Astrocyte (in vitro differentiated cells and primary cell): ENCODE results near the gene RPH3AL. TPM values are rescaled to one million over a fixed set of nuclear protein-coding genes. Genes with fewer than 3 reads are reported as not detected.

ENCODE experiments used
- DNase-seq: peaks from one replicate; pipeline ENCODE4 v3.0.0-alpha.2; 2010; ENCODE audit warnings: low read depth
- FAIRE-seq: peaks from 2 replicates; lab custom pipeline; 2011; peaks lifted over from hg19 to GRCh38; lab: Jason Lieb, UNC
- H2AFZ ChIP-seq: 2 replicates; pipeline ENCODE4 v1.6.0; 2012; ENCODE audit warnings: low read depth, low read length, inconsistent platforms
- H3K27ac ChIP-seq: 2 replicates; pipeline ENCODE4 v1.5.1; 2011; ENCODE audit warnings: low read depth, low read length, inconsistent platforms
- H3K27me3 ChIP-seq: 2 replicates; pipeline ENCODE4 v1.6.0; 2011; ENCODE audit warnings: low read length, inconsistent platforms; ENCODE audit not compliant: insufficient read depth
- H3K36me3 ChIP-seq: 2 replicates; pipeline ENCODE4 v1.5.1; 2011; ENCODE audit warnings: low read length, inconsistent platforms; ENCODE audit not compliant: insufficient read depth
- H3K4me1 ChIP-seq: 2 replicates; pipeline ENCODE4 v1.5.1; 2011; ENCODE audit warnings: low read length, inconsistent platforms; ENCODE audit not compliant: insufficient read depth
- H3K4me2 ChIP-seq: 2 replicates; pipeline ENCODE4 v1.6.0; 2012; ENCODE audit warnings: low read length, inconsistent platforms
- H3K4me3 ChIP-seq: 2 replicates; pipeline ENCODE4 v1.5.1; 2011; ENCODE audit warnings: low read depth, mild to moderate bottlenecking, low read length, inconsistent platforms; ENCODE audit not compliant: insufficient read depth
- H3K79me2 ChIP-seq: 2 replicates; pipeline ENCODE4 v1.6.0; 2012; ENCODE audit warnings: mild to moderate bottlenecking, low read length, inconsistent platforms; ENCODE audit not compliant: insufficient read depth
- H3K9ac ChIP-seq: 2 replicates; pipeline ENCODE4 v1.6.0; 2012; ENCODE audit warnings: mild to moderate bottlenecking, low read length, inconsistent platforms
- H3K9me3 ChIP-seq: 2 replicates; pipeline ENCODE4 v1.5.1; 2012; ENCODE audit warnings: low read depth, mild to moderate bottlenecking, low read length, inconsistent platforms; ENCODE audit not compliant: insufficient read depth
- H4K20me1 ChIP-seq: 2 replicates; pipeline ENCODE4 v1.6.0; 2012; ENCODE audit warnings: low read length, inconsistent platforms; ENCODE audit not compliant: insufficient read depth
- H3K27ac Mint-ChIP-seq: one replicate; pipeline ENCODE4 v1.8.0; 2021; ENCODE audit warnings: mild to moderate bottlenecking, mixed read lengths; ENCODE audit not compliant: unreplicated experiment
- H3K27me3 Mint-ChIP-seq: one replicate; pipeline ENCODE4 v1.8.0; 2021; ENCODE audit warnings: low read depth, mixed read lengths; ENCODE audit not compliant: unreplicated experiment
- H3K36me3 Mint-ChIP-seq: one replicate; pipeline ENCODE4 v1.8.0; 2021; ENCODE audit warnings: low read depth, mixed read lengths; ENCODE audit not compliant: unreplicated experiment
- H3K4me1 Mint-ChIP-seq: one replicate; pipeline ENCODE4 v1.8.0; 2021; ENCODE audit warnings: low read depth, mixed read lengths; ENCODE audit not compliant: unreplicated experiment
- H3K4me3 Mint-ChIP-seq: one replicate; pipeline ENCODE4 v1.8.0; 2021; ENCODE audit warnings: mild to moderate bottlenecking, moderate library complexity, mixed read lengths; ENCODE audit not compliant: unreplicated experiment
- H3K9me3 Mint-ChIP-seq: one replicate; pipeline ENCODE4 v1.8.0; 2021; ENCODE audit warnings: mild to moderate bottlenecking, mixed read lengths; ENCODE audit not compliant: unreplicated experiment
- CTCF ChIP-seq: IDR thresholded peaks from 2 replicates; pipeline ENCODE4 v1.5.1; 2011; ENCODE audit warnings: low read depth, mild to moderate bottlenecking, inconsistent platforms, low read length, moderate library complexity; ENCODE audit not compliant: insufficient read depth
- EZH2 ChIP-seq: IDR thresholded peaks from 2 replicates; pipeline ENCODE4 v1.6.1; 2012; ENCODE audit warnings: mild to moderate bottlenecking, low read length, inconsistent platforms; ENCODE audit not compliant: insufficient read depth
- total RNA-seq: library from RNA; stranded (reverse); gene quantifications from 2 replicates; pipeline ENCODE4 v1.2.1, GENCODE V29; 2021

Gene RPH3AL
- total RNA-seq, 1 donor from 2014 or later, result 3.7 TPM

DNA sequence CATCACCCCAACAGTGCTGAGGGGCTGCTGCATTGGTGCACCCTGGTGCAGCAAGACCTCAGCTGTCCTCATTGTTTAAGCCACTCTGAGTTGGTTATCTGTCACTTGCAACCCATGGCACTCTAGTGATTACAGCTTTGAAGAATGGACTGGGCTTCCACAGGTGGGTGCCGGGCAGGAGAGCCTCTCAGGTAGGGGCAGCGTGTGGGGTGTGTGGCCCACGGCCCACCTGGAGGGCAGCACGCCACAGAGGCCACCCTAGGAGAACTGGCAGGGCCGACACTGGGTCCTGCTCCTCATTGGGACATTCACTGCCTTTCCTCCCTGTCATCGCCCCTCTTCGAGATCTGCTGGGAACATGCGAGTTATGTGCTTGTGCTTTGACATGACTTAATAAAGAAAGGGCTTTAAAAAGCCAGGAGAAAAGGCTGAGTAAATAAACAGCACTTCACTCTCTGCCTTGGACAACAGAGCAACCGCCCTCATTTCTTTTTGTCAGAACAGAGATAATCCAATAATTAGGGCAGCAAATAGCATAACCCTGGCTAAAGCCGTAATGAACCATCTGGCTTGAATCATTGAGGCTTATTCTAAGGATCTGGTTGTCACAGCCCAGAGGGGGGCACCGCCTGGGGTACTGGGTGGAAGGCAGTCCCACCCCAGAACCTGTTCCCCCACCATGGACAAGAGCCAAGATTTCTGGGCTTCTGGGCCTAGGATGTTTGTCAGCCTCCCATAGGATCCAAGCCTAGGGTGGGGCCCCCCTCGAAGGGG is 174.1 kb downstream of the RPH3AL start:
- TF ChIP-seq EZH2, result no peak
- TF ChIP-seq CTCF, result no peak
- no peaks in the 10 kb centered on the region for H3K9me3 ChIP-seq
- H4K20me1 ChIP-seq, result no peaks in the 10 kb centered on the region
- H3K27ac ChIP-seq, result no peak overlapping the region
- Mint-ChIP-seq H3K9me3 (peaks cover 2% of the 10 kb centered on the region), H3K4me1 (no peaks in the 10 kb centered on the region), H3K27me3 (peaks cover 55% of the 10 kb centered on the region), H3K27ac (no peak overlapping the region), H3K4me3 (no peak overlapping the region), H3K36me3 (peaks cover 2% of the 10 kb centered on the region)
- no peak overlapping the region for H3K4me2 ChIP-seq
- no peak overlapping the region for H3K9ac ChIP-seq
- H3K4me3 ChIP-seq, result no peak overlapping the region
- H3K36me3 ChIP-seq, result no peaks in the 10 kb centered on the region
- no peak for FAIRE-seq
- H2AFZ ChIP-seq, result no peak overlapping the region
- H3K27me3 ChIP-seq, result peaks cover 60% of the 10 kb centered on the region
- H3K4me1 ChIP-seq, result no peaks in the 10 kb centered on the region
- DNase-seq, result no peak
- no peaks in the 10 kb centered on the region for H3K79me2 ChIP-seq

DNA sequence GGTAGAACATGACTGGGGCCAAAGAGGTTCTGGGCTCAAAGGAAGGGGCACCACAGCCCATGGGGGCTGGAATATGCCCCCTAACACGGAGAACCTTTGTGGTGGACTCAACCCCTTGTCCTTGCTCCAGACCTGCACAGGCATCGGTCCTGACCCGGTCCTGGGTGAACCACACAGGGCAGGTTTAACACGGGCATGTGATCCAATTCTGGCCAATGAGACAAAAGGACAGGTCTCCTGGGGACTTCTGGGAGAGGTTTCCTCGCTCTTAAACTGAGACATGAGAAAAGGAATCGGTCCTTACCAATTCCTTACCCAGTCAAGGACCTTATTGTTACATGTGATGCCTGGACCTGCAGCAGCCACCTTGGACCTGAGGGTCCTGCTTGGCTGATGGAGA is 174.8 kb downstream of the RPH3AL start:
- no peak overlapping the region for H3K27ac ChIP-seq
- no peak overlapping the region for H3K9ac ChIP-seq
- FAIRE-seq (no peak), DNase-seq (no peak)
- H3K9me3 Mint-ChIP-seq, result no peaks in the 10 kb centered on the region
- TF ChIP-seq CTCF, result no peak
- no peak for TF ChIP-seq EZH2
- H3K27me3 Mint-ChIP-seq, result peaks cover 55% of the 10 kb centered on the region
- H3K9me3 ChIP-seq, result no peaks in the 10 kb centered on the region
- H3K36me3 ChIP-seq, result no peaks in the 10 kb centered on the region
- no peak overlapping the region for H3K4me2 ChIP-seq
- no peaks in the 10 kb centered on the region for H3K4me1 Mint-ChIP-seq
- no peak overlapping the region for H3K4me3 Mint-ChIP-seq
- H3K79me2 ChIP-seq, result no peaks in the 10 kb centered on the region
- H3K4me1 ChIP-seq, result no peaks in the 10 kb centered on the region
- no peak overlapping the region for H3K4me3 ChIP-seq
- H3K27ac Mint-ChIP-seq, result no peak overlapping the region
- H2AFZ ChIP-seq, result no peak overlapping the region
- peaks cover 2% of the 10 kb centered on the region for H3K36me3 Mint-ChIP-seq
- peaks cover 56% of the 10 kb centered on the region for H3K27me3 ChIP-seq
- H4K20me1 ChIP-seq, result no peaks in the 10 kb centered on the region

DNA sequence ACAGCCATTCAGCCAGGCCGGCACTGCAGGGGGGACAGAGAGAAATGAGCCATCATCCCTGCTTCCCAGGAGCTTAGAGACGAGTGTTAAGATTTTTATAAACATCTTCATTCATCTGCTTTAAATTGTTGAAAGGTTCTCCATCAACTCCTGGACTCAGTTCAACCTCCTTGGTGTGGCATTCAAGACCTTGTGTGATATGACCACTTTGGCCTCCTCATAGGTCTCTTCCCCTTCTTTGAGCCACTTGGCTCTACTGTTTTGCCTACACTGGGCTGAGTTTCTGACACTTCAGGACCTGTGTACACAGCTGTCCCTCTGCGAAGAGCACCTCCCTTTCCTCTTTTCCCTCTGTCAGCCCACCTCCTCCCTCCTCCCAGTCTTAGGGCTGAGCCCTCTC is 175.5 kb downstream of the RPH3AL start:
- Histone ChIP-seq H4K20me1 (no peaks in the 10 kb centered on the region), H3K36me3 (no peaks in the 10 kb centered on the region), H3K79me2 (no peaks in the 10 kb centered on the region), H2AFZ (no peak overlapping the region), H3K27me3 (peaks cover 50% of the 10 kb centered on the region), H3K4me3 (no peak overlapping the region), H3K9ac (no peak overlapping the region), H3K4me2 (no peak overlapping the region), H3K9me3 (no peaks in the 10 kb centered on the region), H3K4me1 (no peaks in the 10 kb centered on the region), H3K27ac (no peak overlapping the region)
- FAIRE-seq, result no peak
- Mint-ChIP-seq H3K9me3 (no peaks in the 10 kb centered on the region), H3K27me3 (peaks cover 50% of the 10 kb centered on the region), H3K4me3 (no peak overlapping the region), H3K4me1 (no peaks in the 10 kb centered on the region), H3K27ac (no peak overlapping the region), H3K36me3 (peaks cover 2% of the 10 kb centered on the region)
- DNase-seq, result no peak
- no peak for TF ChIP-seq EZH2
- TF ChIP-seq CTCF, result no peak
